CD4-positive, alpha-beta T cell (primary cell): Measurements from ENCODE around the gene ABHD16B. TPM values are rescaled to one million over a fixed set of nuclear protein-coding genes. Genes with fewer than 3 reads are reported as not detected.
"Not testable (repeated sequence)": the region's sequence is repeated elsewhere in the genome, so short reads cannot be mapped to it uniquely, and the experiment has no call there.

Experiments used
- ATAC-seq: fragments of 200-7000 bp; cut with Tn5 transposase; one replicate; pipeline ENCODE4 v1.10.0; 2022; ENCODE audit warnings: mild to moderate bottlenecking; ENCODE audit not compliant: poor library complexity
- CTCF ChIA-PET: fragments of 350-600 bp; sonication (Branson Sonifier 250); formaldehyde crosslinking; loops from one replicate; lab custom pipeline; 2021; ENCODE audit warnings: antibody characterized with exemption, inconsistent platforms; lab: Charles Lee
- POLR2A ChIA-PET: fragments of 350-600 bp; sonication (Branson Sonifier 250); formaldehyde crosslinking; loops from one replicate; lab custom pipeline; 2021; ENCODE audit warnings: antibody characterized with exemption, inconsistent platforms; lab: Charles Lee
- DNase-seq, 14 experiments: peaks; one replicate each; pipeline ENCODE4 v3.0.0-alpha.2; 2013 to 2020; ENCODE audit warnings: mixed read lengths in 2 of 14
- H3K27ac ChIP-seq, 2 donors: one replicate each; pipeline versions ENCODE4 v1.5.1 to v1.7.0; 2013; ENCODE audit warnings: low read length in 2 of 2, low read depth in 1 of 2, mild to moderate bottlenecking in 1 of 2
- H3K27me3 ChIP-seq, 2 experiments: 1 replicate in 1 of 2; 2 replicates in 1 of 2; pipeline versions ENCODE4 v1.6.1 to v1.7.0; 2013; ENCODE audit warnings: low read length in 2 of 2, control low read depth in 1 of 2, mild to moderate bottlenecking in 1 of 2, moderate library complexity in 1 of 2; ENCODE audit not compliant: insufficient read depth in 2 of 2, control insufficient read depth in 1 of 2
- H3K36me3 ChIP-seq: one replicate; pipeline ENCODE4 v1.6.1; 2013; ENCODE audit warnings: low read length, control low read depth; ENCODE audit not compliant: insufficient read depth
- H3K4me1 ChIP-seq: one replicate; pipeline ENCODE4 v1.6.1; 2013; ENCODE audit warnings: low read length, control low read depth; ENCODE audit not compliant: insufficient read depth
- H3K4me3 ChIP-seq: one replicate; pipeline ENCODE4 v1.5.1; 2013; ENCODE audit warnings: mild to moderate bottlenecking, low read length, moderate library complexity
- H3K9me3 ChIP-seq, 2 experiments: 1 replicate in 1 of 2; 2 replicates in 1 of 2; pipeline versions ENCODE4 v1.6.1 to v1.7.0; 2013; ENCODE audit warnings: low read length in 2 of 2, mild to moderate bottlenecking in 2 of 2, control low read depth in 1 of 2, moderate library complexity in 1 of 2; ENCODE audit not compliant: control insufficient read depth in 1 of 2, insufficient read depth in 1 of 2
- H3K27ac Mint-ChIP-seq: one replicate; pipeline ENCODE4 v1.8.0; 2020; ENCODE audit warnings: mixed read lengths
- H3K27me3 Mint-ChIP-seq: one replicate; pipeline ENCODE4 v1.8.0; 2021; ENCODE audit warnings: mixed read lengths
- H3K36me3 Mint-ChIP-seq: one replicate; pipeline ENCODE4 v1.8.0; 2021; ENCODE audit warnings: low read depth, mixed read lengths
- H3K4me1 Mint-ChIP-seq: one replicate; pipeline ENCODE4 v1.8.0; 2021; ENCODE audit warnings: low read depth, mixed read lengths
- H3K4me3 Mint-ChIP-seq: one replicate; pipeline ENCODE4 v1.8.0; 2020; ENCODE audit warnings: mild to moderate bottlenecking, mixed read lengths
- H3K9me3 Mint-ChIP-seq: one replicate; pipeline ENCODE4 v1.8.0; 2020; ENCODE audit warnings: mixed read lengths
- CTCF ChIP-seq: fragments of 200-600 bp; IDR thresholded peaks from one replicate; pipeline ENCODE4 v1.8.0; 2022; ENCODE audit warnings: antibody characterized with exemption, mild to moderate bottlenecking
- intact Hi-C, 2 experiments: fragments of 100-400 bp; cut with DNase I in 1 of 2; cut with micrococcal nuclease in 1 of 2; formaldehyde crosslinking; loops; one replicate each; pipeline versions ENCODE4 v1.15.1 to v1.9.0; 2023 to 2025; cut with DNase I, micrococcal nuclease
- total RNA-seq, 174 experiments: library from RNA in 2 of 174; stranded (reverse) in 2 of 174; gene quantifications; one replicate each; pipeline ENCODE4 v1.2.3 and lab custom pipeline; 2021 to 2026

ABHD16B gene
- total RNA-seq, 2 experiments from 2014 or later: not detected

DNA sequence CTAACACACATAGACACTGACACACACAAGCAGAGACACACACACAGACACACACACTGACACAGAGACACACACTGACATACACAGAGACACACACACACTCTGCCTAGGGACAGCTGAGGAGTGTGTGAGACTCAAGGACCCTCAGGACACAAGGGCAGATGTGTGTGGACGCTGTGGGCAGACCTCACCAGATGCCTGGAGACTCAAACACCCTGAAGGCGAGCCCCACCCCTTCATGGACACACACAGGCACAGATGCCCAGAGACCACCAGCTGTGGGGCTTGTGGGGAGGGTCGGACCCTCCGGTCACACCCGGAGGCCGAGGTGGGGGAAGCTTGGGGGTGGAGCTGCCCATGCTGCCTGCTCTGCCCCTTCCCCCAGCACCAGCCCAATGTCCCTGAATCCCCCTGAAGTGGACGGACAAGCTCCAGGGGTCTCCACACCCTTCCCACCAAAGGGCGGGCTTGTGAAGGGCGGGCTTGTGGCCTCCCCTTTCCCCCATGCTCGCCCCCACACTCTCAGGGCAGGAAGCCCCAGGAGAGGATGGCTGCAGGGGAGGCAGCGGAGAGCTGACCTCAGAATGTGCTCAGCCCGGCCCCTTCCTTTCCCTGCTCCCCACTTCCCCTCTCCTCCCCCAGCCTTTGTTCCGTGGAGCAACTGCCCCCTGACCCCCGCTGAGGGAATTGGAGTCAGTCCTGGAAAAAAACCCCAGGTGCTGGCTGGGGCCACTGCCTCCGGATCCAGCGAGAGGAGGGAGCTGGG lies 13.9 kb upstream of the ABHD16B start:
- POLR2A ChIA-PET: no interaction called here

GRCh38 chr20:63848003-63848911 lies 13.0 kb upstream of the ABHD16B start:
- Histone ChIP-seq H3K4me1 (peaks cover 37% of the 10 kb centered on the region), H3K27ac (no peak overlapping the region), H3K27me3 (peaks cover 48 to 49% of the 10 kb centered on the region in 2 experiments), H3K36me3 (no peaks in the 10 kb centered on the region), H3K9me3 (peaks cover 0 to 37% of the 10 kb centered on the region in 2 experiments), H3K4me3 (no peak overlapping the region)
- Mint-ChIP-seq H3K4me1 (peaks cover 5% of the 10 kb centered on the region), H3K27ac (no peak overlapping the region), H3K27me3 (peaks cover 42% of the 10 kb centered on the region), H3K36me3 (no peaks in the 10 kb centered on the region), H3K9me3 (no peaks in the 10 kb centered on the region), H3K4me3 (no peak overlapping the region)
- intact Hi-C loops: no loop called here
- ChIA-PET CTCF (no interaction called here), POLR2A (no interaction called here)
- TF ChIP-seq CTCF: no peak
- ATAC-seq (no peak), DNase-seq (no peak)

More for the DNA sequence above, 13.9 kb upstream of the ABHD16B start:
- intact Hi-C loops: no loop called here
- H3K4me3 ChIP-seq: no peak overlapping the region
- H3K4me1 ChIP-seq: peaks cover 37% of the 10 kb centered on the region
- TF ChIP-seq CTCF: no peak
- peak in 1 of 14 experiments; percentile 11 for DNase-seq
- Mint-ChIP-seq H3K27me3 (peaks cover 49% of the 10 kb centered on the region), H3K27ac (no peak overlapping the region), H3K36me3 (no peaks in the 10 kb centered on the region), H3K4me3 (no peak overlapping the region), H3K9me3 (no peaks in the 10 kb centered on the region), H3K4me1 (peaks cover 5% of the 10 kb centered on the region)
- H3K27me3 ChIP-seq: peaks cover 54 to 57% of the 10 kb centered on the region in 2 experiments
- no peaks in the 10 kb centered on the region for H3K36me3 ChIP-seq
- no peak for ATAC-seq
- CTCF ChIA-PET: no interaction called here
- H3K27ac ChIP-seq: no peak overlapping the region
- H3K9me3 ChIP-seq: peaks cover 0 to 37% of the 10 kb centered on the region in 2 experiments

DNA sequence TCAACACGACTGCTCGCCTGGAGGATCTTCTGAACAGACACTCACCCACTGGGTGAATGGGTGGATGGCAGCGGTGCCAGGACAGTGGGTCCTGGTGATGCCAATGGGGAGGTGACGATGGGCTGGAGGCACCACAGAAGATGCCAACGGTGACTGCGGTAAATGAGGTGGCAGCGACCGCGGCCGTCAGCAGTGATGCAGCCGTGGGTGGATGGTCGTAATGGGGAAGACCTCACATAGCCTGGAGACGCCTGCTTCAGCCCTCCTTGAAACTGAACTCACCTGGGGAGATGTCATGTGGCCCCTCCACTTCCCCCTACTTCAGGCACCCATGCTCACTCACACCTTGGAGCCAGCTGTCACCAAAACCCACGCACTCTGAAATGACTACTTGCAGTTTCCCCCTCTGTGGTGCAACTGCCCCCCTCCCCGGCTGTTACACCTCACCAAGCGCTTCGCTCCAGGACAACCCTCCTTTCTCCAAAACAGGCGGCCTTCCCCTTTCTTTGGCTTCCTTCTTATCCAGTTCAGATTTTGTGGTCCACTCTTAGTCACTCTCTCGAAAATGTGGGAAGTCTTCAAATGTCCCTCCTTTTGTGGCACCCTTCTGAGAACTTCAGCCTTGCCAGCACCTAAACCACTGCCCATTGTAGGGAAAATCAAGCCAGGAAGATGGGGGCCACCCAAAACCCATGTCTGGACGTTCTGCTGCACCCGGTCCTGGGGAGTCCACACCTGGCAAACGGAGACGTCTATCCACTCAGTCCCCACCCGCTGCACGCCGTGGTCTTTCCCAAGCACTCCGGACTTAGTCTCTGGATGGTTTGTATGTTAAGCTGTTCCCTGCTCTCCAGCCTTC lies 10.4 kb upstream of the ABHD16B start:
- DNase-seq (no peak), ATAC-seq (no peak)
- Histone ChIP-seq H3K36me3 (no peaks in the 10 kb centered on the region), H3K9me3 (peaks cover 0 to 15% of the 10 kb centered on the region in 2 experiments), H3K27ac (no peak overlapping the region), H3K4me3 (no peak overlapping the region), H3K27me3 (peaks cover 27 to 28% of the 10 kb centered on the region in 2 experiments), H3K4me1 (peaks cover 34% of the 10 kb centered on the region)
- Mint-ChIP-seq H3K4me3 (no peak overlapping the region), H3K27ac (no peak overlapping the region), H3K4me1 (no peaks in the 10 kb centered on the region), H3K36me3 (no peaks in the 10 kb centered on the region), H3K9me3 (no peaks in the 10 kb centered on the region), H3K27me3 (peaks cover 20% of the 10 kb centered on the region)
- ChIA-PET POLR2A (interaction anchor here (1.2 kb wide), 1 partner anchor 19 kb away, joined by 5 read pairs; no protein-coding TSS in a partner anchor), CTCF (no interaction called here)
- intact Hi-C loops: no loop called here
- no peak for TF ChIP-seq CTCF

DNA sequence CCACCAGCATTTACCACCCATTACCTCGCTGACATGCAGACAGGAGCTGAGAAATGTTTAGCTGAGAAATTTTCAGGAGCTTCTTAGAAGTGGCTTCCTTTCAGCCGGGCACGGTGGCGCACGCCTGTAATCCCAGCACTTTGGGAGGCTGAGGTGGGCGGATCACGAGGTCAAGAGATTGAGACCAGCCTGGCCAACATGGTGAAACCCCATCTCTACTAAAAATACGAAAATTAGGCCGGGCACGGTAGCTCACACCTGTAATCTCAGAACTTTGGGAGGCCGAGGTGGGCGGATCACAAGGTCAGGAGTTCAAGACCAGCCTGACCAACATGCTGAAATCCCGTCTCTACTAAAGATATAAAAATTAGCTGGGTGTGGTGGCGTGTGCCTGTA lies 9.8 kb upstream of the ABHD16B start:
- CTCF ChIA-PET, H3K9me3 ChIP-seq, H3K27ac Mint-ChIP-seq, H3K4me1 Mint-ChIP-seq, DNase-seq, H3K36me3 ChIP-seq, H3K36me3 Mint-ChIP-seq, intact Hi-C loops, H3K4me3 ChIP-seq, H3K4me3 Mint-ChIP-seq, H3K27ac ChIP-seq, H3K9me3 Mint-ChIP-seq, ATAC-seq: not testable (repeated sequence)
- peaks cover 16% of the 10 kb centered on the region for H3K27me3 Mint-ChIP-seq
- POLR2A ChIA-PET: interaction anchor here (1.2 kb wide), 1 partner anchor 19 kb away, joined by 5 read pairs; no protein-coding TSS in a partner anchor
- peaks cover 21% of the 10 kb centered on the region in 2 experiments for H3K27me3 ChIP-seq
- peaks cover 28% of the 10 kb centered on the region for H3K4me1 ChIP-seq
